ENCODE results near the gene TEX11.
"Not testable (repeated sequence)": the region's sequence is repeated elsewhere in the genome, so short reads cannot be mapped to it uniquely, and the experiment has no call there.

Gene TEX11

GRCh38 chrX:70657546-70657945 is 251.0 kb downstream of the TEX11 start:
- H3K27ac ChIP-seq (ENCODE audit: low read depth, low read length); H3K9ac ChIP-seq (ENCODE audit: low read length); H3K27me3 ChIP-seq (ENCODE audit: low read length); H3K4me2 ChIP-seq (ENCODE audit: low read depth, low read length, poor library complexity, severe bottlenecking); H3K4me3 ChIP-seq (ENCODE audit: insufficient read depth, low read length, poor library complexity, severe bottlenecking); H3K9me2 ChIP-seq (replicated peaks; ENCODE audit: insufficient read depth, low read length); H4K20me1 ChIP-seq (ENCODE audit: low read depth, low read length); H3K79me2 ChIP-seq (ENCODE audit: insufficient read depth, low read length); H3F3A ChIP-seq (ENCODE audit: insufficient read depth); H2AFZ ChIP-seq (ENCODE audit: low read depth, low read length, severe bottlenecking); H3K36me3 ChIP-seq (ENCODE audit: low read length); H3K9me3 ChIP-seq (ENCODE audit: insufficient read depth, low read length): not testable (repeated sequence)

DNA sequence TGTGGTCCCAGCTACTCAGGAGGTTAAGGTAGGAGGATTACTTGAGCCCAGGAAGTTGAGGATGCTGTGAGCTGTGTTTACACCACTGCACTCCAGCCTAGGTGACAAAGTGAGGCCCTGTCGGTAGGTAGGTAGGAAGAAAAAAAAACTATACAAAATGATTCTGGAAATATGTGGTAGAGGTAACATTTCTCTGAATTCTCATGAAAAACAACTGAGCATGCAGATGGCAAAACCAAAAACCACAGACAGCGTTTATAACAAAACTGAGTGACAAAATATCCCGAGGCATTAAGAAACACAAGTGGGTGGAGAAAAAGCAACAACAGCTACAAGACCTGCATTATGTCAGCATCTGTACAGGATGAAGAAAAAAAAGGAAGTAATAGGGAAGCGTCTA is 252.2 kb downstream of the TEX11 start:
- H3K27ac ChIP-seq (ENCODE audit: low read depth, low read length) = no peak overlapping the region
- H3K36me3 ChIP-seq (ENCODE audit: low read length) = no peaks in the 10 kb centered on the region
- H3F3A ChIP-seq (ENCODE audit: insufficient read depth) = no peaks in the 10 kb centered on the region
- H3K9ac ChIP-seq (ENCODE audit: low read length) = no peak overlapping the region
- no peaks in the 10 kb centered on the region for H3K9me3 ChIP-seq (ENCODE audit: insufficient read depth, low read length)
- H3K9me2 ChIP-seq (replicated peaks; ENCODE audit: insufficient read depth, low read length) = no peaks in the 10 kb centered on the region
- H3K4me2 ChIP-seq (ENCODE audit: low read depth, low read length, poor library complexity, severe bottlenecking) = no peak overlapping the region
- no peak overlapping the region for H2AFZ ChIP-seq (ENCODE audit: low read depth, low read length, severe bottlenecking)
- no peaks in the 10 kb centered on the region for H3K79me2 ChIP-seq (ENCODE audit: insufficient read depth, low read length)
- H3K27me3 ChIP-seq (ENCODE audit: low read length) = no peaks in the 10 kb centered on the region
- no peak for TF ChIP-seq EZH2phosphoT487 (conservative IDR thresholded peaks at IDR 0.05; ENCODE audit: low read length)
- TF ChIP-seq, protein P1, sequence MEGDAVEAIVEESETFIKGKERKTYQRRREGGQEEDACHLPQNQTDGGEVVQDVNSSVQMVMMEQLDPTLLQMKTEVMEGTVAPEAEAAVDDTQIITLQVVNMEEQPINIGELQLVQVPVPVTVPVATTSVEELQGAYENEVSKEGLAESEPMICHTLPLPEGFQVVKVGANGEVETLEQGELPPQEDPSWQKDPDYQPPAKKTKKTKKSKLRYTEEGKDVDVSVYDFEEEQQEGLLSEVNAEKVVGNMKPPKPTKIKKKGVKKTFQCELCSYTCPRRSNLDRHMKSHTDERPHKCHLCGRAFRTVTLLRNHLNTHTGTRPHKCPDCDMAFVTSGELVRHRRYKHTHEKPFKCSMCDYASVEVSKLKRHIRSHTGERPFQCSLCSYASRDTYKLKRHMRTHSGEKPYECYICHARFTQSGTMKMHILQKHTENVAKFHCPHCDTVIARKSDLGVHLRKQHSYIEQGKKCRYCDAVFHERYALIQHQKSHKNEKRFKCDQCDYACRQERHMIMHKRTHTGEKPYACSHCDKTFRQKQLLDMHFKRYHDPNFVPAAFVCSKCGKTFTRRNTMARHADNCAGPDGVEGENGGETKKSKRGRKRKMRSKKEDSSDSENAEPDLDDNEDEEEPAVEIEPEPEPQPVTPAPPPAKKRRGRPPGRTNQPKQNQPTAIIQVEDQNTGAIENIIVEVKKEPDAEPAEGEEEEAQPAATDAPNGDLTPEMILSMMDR (IDR thresholded peaks at IDR 0.05; ENCODE audit: insufficient read depth, low read length, poor library complexity, severe bottlenecking) = no peak
- no peaks in the 10 kb centered on the region for H4K20me1 ChIP-seq (ENCODE audit: low read depth, low read length)
- H3K4me3 ChIP-seq (ENCODE audit: insufficient read depth, low read length, poor library complexity, severe bottlenecking) = no peak overlapping the region

DNA sequence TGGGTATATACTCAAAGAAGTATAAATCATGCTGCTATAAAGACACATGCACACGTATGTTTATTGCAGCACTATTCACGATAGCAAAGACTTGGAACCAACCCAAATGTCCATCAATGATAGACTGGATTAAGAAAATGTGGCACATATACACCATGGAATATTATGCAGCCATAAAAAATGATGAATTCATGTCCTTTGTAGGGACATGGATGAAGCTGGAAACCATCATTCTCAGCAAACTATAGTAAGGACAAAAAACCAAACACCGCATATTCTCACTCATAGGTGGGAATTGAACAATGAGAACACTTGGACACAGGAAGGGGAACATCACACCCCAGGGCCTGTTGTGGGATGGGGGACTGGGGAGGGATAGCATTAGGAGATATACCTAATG is 260.6 kb downstream of the TEX11 start:
- H3K27me3 ChIP-seq (ENCODE audit: low read length); H3K9me3 ChIP-seq (ENCODE audit: insufficient read depth, low read length); H3K4me3 ChIP-seq (ENCODE audit: insufficient read depth, low read length, poor library complexity, severe bottlenecking): not testable (repeated sequence)

DNA sequence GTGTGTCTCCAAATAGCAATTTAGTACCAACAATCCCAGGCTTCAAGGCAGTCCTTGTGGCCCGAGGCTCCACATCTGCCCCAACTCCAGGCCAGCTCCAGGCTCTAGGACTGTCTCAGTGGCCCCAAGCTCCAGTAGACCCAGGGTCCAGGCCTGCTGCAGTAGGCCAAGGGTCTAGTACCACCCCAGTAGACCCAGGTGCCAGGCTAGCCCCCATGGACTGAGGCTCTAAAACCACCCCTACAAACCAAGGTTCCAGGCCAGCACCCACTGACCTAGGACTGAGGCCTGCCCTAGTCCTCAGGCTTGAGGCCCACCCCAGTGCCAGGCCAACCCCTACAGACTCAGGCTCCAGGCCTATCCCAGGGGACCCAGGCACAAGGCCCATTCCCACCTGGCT is 272.3 kb downstream of the TEX11 start:
- Histone ChIP-seq H3K9ac (ENCODE audit: low read length) (no peak overlapping the region), H3K79me2 (ENCODE audit: insufficient read depth, low read length) (no peaks in the 10 kb centered on the region), H3F3A (ENCODE audit: insufficient read depth) (no peaks in the 10 kb centered on the region), H2AFZ (ENCODE audit: low read depth, low read length, severe bottlenecking) (no peak overlapping the region), H3K36me3 (ENCODE audit: low read length) (no peaks in the 10 kb centered on the region), H3K9me3 (ENCODE audit: insufficient read depth, low read length) (no peaks in the 10 kb centered on the region), H3K27me3 (ENCODE audit: low read length) (no peaks in the 10 kb centered on the region), H4K20me1 (ENCODE audit: low read depth, low read length) (no peaks in the 10 kb centered on the region), H3K9me2 (replicated peaks; ENCODE audit: insufficient read depth, low read length) (no peaks in the 10 kb centered on the region), H3K4me3 (ENCODE audit: insufficient read depth, low read length, poor library complexity, severe bottlenecking) (no peak overlapping the region), H3K27ac (ENCODE audit: low read depth, low read length) (no peak overlapping the region), H3K4me2 (ENCODE audit: low read depth, low read length, poor library complexity, severe bottlenecking) (no peak overlapping the region)
- TF ChIP-seq EZH2phosphoT487 (conservative IDR thresholded peaks at IDR 0.05; ENCODE audit: low read length) = no peak
- TF ChIP-seq, protein P1 (IDR thresholded peaks at IDR 0.05; ENCODE audit: insufficient read depth, low read length, poor library complexity, severe bottlenecking) = no peak

More for the DNA sequence above, 260.6 kb downstream of the TEX11 start:
- H3K36me3 ChIP-seq (ENCODE audit: low read length); H3K4me2 ChIP-seq (ENCODE audit: low read depth, low read length, poor library complexity, severe bottlenecking); H3K27ac ChIP-seq (ENCODE audit: low read depth, low read length); H3K79me2 ChIP-seq (ENCODE audit: insufficient read depth, low read length); H4K20me1 ChIP-seq (ENCODE audit: low read depth, low read length); H3K9me2 ChIP-seq (replicated peaks; ENCODE audit: insufficient read depth, low read length); H3F3A ChIP-seq (ENCODE audit: insufficient read depth); H2AFZ ChIP-seq (ENCODE audit: low read depth, low read length, severe bottlenecking); H3K9ac ChIP-seq (ENCODE audit: low read length): not testable (repeated sequence)
